Duodenal mucosa (tissue), 2 donors: ENCODE measurements around the gene PFKFB2.

Experiments used
- H3K27ac ChIP-seq: one replicate; pipeline ENCODE4 v1.7.0; 2013; ENCODE audit warnings: low read depth, low read length
- H3K27me3 ChIP-seq, 2 donors: one replicate each; pipeline ENCODE4 v1.7.0; 2013; ENCODE audit warnings: low read length in 2 of 2, control low read depth in 1 of 2; ENCODE audit not compliant: insufficient read depth in 2 of 2, control insufficient read depth in 1 of 2
- H3K36me3 ChIP-seq, 2 donors: one replicate each; pipeline ENCODE4 v1.7.0; 2013; ENCODE audit warnings: low read length in 2 of 2, control low read depth in 1 of 2; ENCODE audit not compliant: insufficient read depth in 2 of 2, control insufficient read depth in 1 of 2
- H3K4me1 ChIP-seq, 2 donors: one replicate each; pipeline ENCODE4 v1.7.0; 2013; ENCODE audit warnings: low read length in 2 of 2, control low read depth in 1 of 2; ENCODE audit not compliant: insufficient read depth in 2 of 2, control insufficient read depth in 1 of 2
- H3K4me3 ChIP-seq, 2 donors: one replicate each; pipeline ENCODE4 v1.7.0; 2013; ENCODE audit warnings: low read length in 2 of 2, low read depth in 1 of 2
- H3K9ac ChIP-seq, 2 donors: one replicate each; pipeline ENCODE4 v1.7.0; 2013; ENCODE audit warnings: low read length in 2 of 2, low read depth in 1 of 2
- H3K9me3 ChIP-seq, 2 donors: one replicate each; pipeline ENCODE4 v1.7.0; 2013; ENCODE audit warnings: low read length in 2 of 2, control low read depth in 1 of 2; ENCODE audit not compliant: control insufficient read depth in 1 of 2

PFKFB2 gene

GRCh38 chr1:207084701-207085180 lies 31.7 kb downstream of the PFKFB2 start:
- H3K27me3 ChIP-seq, result no peaks in the 10 kb centered on the region
- H3K4me1 ChIP-seq, result peaks cover 12 to 19% of the 10 kb centered on the region in 2 donors
- no peak overlapping the region for H3K4me3 ChIP-seq
- no peak overlapping the region for H3K9ac ChIP-seq
- H3K9me3 ChIP-seq, result no peaks in the 10 kb centered on the region
- no peak overlapping the region for H3K27ac ChIP-seq
- H3K36me3 ChIP-seq, result peaks cover 0 to 3% of the 10 kb centered on the region in 2 donors

DNA sequence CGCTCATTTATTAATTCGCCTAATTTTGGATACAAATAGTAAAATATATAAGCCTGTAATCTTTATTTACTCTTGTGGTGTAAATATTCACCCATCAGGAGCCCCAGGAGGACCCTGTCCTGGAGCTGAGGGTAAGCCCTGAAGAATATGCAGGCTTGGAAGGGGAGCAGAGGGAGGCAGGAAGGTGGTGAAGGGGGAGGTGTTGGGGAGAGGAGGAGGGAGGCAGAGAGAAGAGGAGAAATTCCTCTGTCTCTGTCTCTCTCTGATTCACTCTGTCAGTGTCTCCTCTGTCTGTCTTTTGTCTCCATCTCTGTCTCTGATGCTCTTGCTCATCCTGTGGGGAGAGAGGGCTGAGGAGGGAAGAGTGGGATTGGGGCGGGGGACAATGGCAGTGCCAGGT lies 32.8 kb downstream of the PFKFB2 start:
- Histone ChIP-seq H3K27me3 (no peaks in the 10 kb centered on the region), H3K9ac (no peak overlapping the region), H3K9me3 (no peaks in the 10 kb centered on the region), H3K4me3 (no peak overlapping the region), H3K36me3 (no peaks in the 10 kb centered on the region), H3K4me1 (peaks cover 14 to 19% of the 10 kb centered on the region in 2 donors), H3K27ac (no peak overlapping the region)

GRCh38 chr1:207088161-207088560 lies 35.1 kb downstream of the PFKFB2 start:
- no peaks in the 10 kb centered on the region for H3K36me3 ChIP-seq
- H3K4me1 ChIP-seq, result peaks cover 14 to 19% of the 10 kb centered on the region in 2 donors
- H3K27me3 ChIP-seq, result no peaks in the 10 kb centered on the region
- no peak overlapping the region for H3K9ac ChIP-seq
- no peaks in the 10 kb centered on the region for H3K9me3 ChIP-seq
- no peak overlapping the region for H3K27ac ChIP-seq
- H3K4me3 ChIP-seq, result no peak overlapping the region

- peak within 1 kb of the TSS; percentile 4 to 44 for H3K4me3 ChIP-seq
- H3K9ac ChIP-seq, result peak within 1 kb of the TSS in 1 of 2 donors; percentile 10
- peaks cover 14 to 19% of the 10 kb centered on the region in 2 donors for H3K4me1 ChIP-seq
- H3K36me3 ChIP-seq, result no peaks in the 10 kb centered on the region
- no peaks in the 10 kb centered on the region for H3K27me3 ChIP-seq
- no peak within 1 kb of the TSS for H3K27ac ChIP-seq
- no peaks in the 10 kb centered on the region for H3K9me3 ChIP-seq
These were observed 35.9 kb downstream of the PFKFB2 start, which contains the start of gene C4BPB for GRCh38 chr1:207088701-207089626. Gene C4BPB (plus strand): TSS chr1:207088860. CDS start chr1:207089532, 672 bp downstream.

DNA sequence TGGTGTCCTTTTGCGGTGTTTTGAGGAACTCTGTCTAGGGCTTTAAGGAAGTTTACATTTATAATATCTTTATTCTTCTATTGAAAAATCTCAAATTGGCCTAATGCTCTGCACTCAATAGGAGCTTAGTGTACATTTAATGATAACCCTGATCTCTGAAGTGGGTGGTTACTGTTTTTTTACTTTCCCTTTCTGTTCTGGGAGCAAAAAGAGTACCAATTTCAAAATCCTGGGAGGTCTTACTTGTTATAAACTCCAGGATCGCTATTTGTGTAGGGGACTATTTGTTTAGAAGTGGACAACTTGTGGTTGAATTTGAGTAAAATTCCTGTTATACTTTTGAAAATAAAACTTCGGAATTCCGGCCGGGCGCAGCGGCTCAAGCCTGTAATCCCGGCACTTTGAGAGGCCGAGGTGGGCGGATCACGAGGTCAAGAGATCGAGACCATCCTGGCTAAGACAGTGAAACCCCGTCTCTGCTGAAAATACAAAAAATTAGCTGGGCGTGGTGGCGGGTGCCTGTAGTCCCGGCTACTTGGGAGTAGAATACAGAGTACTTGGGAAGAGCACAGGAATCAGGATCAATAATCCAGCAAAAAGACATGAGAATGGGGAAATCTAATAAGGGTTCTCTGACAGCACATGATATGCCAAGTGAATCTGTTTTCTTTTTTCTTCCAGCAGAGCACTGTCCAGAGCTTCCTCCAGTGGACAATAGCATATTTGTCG lies 36.7 kb downstream of the PFKFB2 start:
- Histone ChIP-seq H3K27me3 (no peaks in the 10 kb centered on the region), H3K4me1 (peaks cover 14 to 17% of the 10 kb centered on the region in 2 donors), H3K4me3 (peak overlapping the region in 1 of 2 donors; percentile 44), H3K36me3 (no peaks in the 10 kb centered on the region), H3K9me3 (no peaks in the 10 kb centered on the region), H3K27ac (no peak overlapping the region), H3K9ac (no peak overlapping the region)

- H3K9me3 ChIP-seq, result no peaks in the 10 kb centered on the region
- H3K9ac ChIP-seq, result no peak overlapping the region
- H3K36me3 ChIP-seq, result no peaks in the 10 kb centered on the region
- H3K27ac ChIP-seq, result no peak overlapping the region
- H3K27me3 ChIP-seq, result no peaks in the 10 kb centered on the region
- peaks cover 14% of the 10 kb centered on the region in 2 donors for H3K4me1 ChIP-seq
- H3K4me3 ChIP-seq, result no peak overlapping the region
These were observed 38.3 kb downstream of the PFKFB2 start for GRCh38 chr1:207091200-207091908.

GRCh38 chr1:207093944-207094343 lies 40.9 kb downstream of the PFKFB2 start:
- no peak overlapping the region for H3K27ac ChIP-seq
- H3K36me3 ChIP-seq, result no peaks in the 10 kb centered on the region

DNA sequence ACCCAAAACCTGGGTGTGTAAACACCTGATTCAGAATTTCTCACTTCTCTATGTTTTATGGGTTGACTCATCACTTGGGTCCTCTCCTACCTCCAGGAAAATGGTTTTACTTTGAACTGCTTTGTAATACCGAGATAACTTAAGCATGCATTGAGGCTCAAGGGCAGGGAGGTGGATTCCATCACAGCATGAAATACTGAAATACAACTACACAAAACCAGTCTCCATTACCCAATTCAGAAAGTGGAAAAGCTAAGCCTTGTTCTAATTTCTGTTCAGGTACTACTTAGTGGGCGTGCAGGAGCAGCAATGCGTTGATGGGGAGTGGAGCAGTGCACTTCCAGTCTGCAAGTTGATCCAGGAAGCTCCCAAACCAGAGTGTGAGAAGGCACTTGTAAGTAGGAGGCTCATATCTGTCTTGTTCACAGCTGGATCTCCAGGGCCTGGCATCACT lies 44.8 kb downstream of the PFKFB2 start:
- H3K36me3 ChIP-seq, result no peaks in the 10 kb centered on the region
- H3K9me3 ChIP-seq, result no peaks in the 10 kb centered on the region
- H3K27me3 ChIP-seq, result no peaks in the 10 kb centered on the region
- H3K27ac ChIP-seq, result no peak overlapping the region
- no peak overlapping the region for H3K9ac ChIP-seq
- no peaks in the 10 kb centered on the region for H3K4me1 ChIP-seq
- no peak overlapping the region for H3K4me3 ChIP-seq

More at GRCh38 chr1:207093944-207094343, 40.9 kb downstream of the PFKFB2 start:
- H3K9ac ChIP-seq, result no peak overlapping the region
- H3K4me3 ChIP-seq, result no peak overlapping the region
- no peaks in the 10 kb centered on the region for H3K9me3 ChIP-seq
- no peaks in the 10 kb centered on the region for H3K27me3 ChIP-seq
- H3K4me1 ChIP-seq, result peaks cover 4 to 9% of the 10 kb centered on the region in 2 donors

GRCh38 chr1:207101720-207102119 lies 48.6 kb downstream of the PFKFB2 start:
- H3K36me3 ChIP-seq, result no peaks in the 10 kb centered on the region
- H3K4me1 ChIP-seq, result no peaks in the 10 kb centered on the region
- no peak overlapping the region for H3K4me3 ChIP-seq
- H3K27me3 ChIP-seq, result no peaks in the 10 kb centered on the region
- no peaks in the 10 kb centered on the region for H3K9me3 ChIP-seq
- H3K27ac ChIP-seq, result no peak overlapping the region
- no peak overlapping the region for H3K9ac ChIP-seq
